GM21515 (cell line): ENCODE results near the gene HIGD1B.

Experiments
- ATAC-seq: cut with Tn5 transposase; IDR thresholded peaks from one replicate; pipeline ENCODE4 v1.9.1; 2021; ENCODE audit not compliant: unreplicated experiment

HIGD1B gene

DNA sequence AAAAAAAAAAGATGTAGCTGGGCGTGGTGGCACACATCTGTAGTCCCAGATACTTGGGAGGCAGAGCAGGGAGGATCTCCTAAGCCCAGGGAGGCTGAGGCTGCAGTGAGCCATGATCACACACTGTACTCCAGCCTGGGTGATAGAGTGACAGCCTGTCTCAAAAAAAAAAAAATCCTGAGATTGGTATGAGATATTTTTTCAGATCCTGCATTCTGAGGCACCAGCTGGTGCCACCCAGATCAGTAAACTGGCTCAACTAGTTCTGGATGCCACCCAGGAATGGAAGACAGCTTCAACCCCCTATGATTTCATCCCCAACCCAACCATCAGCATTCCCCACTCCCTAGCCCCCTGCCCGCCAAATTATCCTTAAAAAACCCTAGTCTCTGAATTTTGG is 10.5 kb upstream of the HIGD1B start:
- no peak for ATAC-seq

DNA sequence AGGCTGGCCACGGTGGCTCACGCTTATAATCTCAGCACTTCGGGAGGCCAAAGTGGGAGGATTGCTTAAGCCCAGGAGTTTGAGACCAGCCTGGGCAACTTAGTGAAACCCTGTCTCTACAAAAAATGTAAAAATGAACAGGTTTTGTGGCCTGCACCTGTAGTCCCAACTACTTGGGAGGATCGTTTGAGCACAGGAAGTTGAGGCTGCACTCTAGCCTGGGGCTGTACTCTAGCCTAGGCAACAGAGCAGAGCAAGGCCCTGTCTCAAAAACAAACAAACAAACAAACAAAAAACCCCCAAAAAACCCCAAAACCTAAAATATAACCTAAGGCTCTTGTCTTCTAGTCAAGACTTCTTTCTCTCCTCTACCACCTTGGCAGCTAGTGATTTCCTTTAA is 7.4 kb upstream of the HIGD1B start:
- no peak for ATAC-seq

DNA sequence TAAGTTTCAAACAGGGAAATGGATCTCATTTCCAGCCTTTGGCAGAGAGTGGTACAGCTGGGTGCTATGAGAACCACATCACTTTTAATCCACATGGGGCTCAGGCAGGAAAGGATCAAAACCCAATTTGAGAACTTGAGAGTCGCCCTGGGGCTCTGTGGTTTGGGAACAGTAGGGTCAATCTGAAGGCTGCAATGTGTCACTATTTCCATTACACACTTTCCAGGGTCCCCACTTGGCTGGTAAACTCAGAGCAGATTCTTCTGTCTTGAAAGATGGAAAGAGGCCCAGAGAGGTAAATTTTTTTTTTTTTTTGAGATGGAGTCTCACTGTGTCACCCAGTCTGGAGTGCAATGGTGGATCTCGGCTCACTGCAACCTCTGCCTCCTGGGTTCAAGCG is 6.7 kb upstream of the HIGD1B start:
- no peak for ATAC-seq

DNA sequence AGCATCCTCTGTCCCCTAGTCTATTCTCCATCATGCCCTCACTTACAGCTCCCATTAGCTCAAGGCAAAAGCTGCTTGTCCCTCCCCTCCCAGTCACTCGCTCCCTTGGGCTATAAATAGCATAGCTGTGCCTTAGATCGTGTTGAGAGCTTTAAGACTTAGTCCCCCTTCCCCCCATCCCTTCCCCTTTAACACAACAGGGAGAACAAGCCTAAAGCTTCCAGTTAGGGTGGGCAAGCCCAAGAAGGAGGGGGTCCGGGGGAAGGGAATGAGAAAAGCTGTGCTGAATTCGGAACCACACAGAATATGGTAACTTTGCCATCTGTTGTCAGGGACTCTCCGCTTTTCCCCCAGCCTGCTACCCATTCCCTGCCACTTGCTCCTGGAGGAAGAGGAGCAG is 4.9 kb upstream of the HIGD1B start:
- ATAC-seq, result no peak

DNA sequence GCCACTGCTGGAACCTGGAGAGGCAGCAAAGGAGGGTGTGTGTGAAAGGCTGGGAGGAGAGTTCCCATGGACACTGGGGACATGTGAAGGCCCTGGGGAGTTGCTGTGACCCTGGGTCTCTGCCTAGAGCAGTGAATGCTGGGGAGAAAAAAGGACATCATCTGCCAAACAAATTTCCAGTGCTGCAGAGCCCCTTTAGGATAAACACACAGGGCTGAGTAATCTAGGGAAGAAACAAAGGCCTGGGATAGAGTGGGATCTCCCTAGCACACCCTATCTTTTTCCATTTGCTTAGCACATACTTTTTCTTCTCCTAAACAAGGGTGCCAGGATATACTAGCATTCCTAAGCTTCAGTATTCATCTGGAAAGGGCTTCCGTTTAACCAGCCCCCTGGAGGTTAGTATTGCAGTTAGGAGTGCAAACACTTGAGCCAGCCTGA is 3.3 kb upstream of the HIGD1B start:
- no peak for ATAC-seq

DNA sequence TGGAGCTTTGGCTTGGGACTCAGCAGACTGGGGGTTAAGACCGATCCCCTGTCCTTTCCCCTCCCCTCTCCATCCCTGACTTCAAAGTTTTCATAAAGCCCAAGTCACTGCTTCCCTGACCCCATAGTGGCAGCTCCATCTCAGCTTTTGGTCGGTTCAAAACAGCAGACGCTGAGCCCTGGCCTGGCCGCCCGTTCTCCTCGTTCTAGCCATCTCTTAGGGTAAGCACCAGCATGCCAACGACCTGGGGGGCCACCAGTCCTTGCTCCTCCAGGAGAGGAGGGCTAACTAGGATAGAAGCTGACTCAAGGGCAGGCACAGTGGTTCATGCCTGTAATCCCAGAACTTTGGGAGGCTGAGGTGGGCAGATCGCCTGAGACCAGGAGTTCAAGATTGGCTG is 1.5 kb upstream of the HIGD1B start:
- ATAC-seq, result no peak

DNA sequence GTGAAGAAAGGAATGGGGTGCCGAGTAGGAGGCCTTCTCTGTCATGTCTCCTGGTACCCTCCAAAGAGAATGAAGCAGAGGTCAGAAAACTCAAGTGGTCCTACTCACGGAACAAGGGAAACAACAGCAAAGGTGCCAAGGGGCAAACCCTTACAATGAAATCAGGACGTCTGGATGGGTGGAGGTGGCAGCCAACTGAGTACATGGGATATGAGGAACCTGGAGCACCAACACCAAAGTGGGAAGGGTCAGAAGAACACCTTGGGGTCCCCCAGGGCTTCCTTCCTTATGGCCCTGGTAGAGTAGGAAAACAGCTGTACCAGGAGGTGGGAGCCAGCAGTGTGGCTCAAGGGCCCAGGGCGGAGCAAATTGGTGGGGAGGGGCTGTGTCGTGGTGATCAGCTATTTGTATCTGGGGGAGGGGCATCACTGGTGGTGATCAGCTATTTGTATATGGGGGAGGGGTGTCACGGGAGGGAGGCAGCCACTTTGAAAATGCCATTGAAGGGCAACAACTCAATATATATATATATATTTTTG is 643 bp downstream of the HIGD1B start:
- ATAC-seq, result no peak

DNA sequence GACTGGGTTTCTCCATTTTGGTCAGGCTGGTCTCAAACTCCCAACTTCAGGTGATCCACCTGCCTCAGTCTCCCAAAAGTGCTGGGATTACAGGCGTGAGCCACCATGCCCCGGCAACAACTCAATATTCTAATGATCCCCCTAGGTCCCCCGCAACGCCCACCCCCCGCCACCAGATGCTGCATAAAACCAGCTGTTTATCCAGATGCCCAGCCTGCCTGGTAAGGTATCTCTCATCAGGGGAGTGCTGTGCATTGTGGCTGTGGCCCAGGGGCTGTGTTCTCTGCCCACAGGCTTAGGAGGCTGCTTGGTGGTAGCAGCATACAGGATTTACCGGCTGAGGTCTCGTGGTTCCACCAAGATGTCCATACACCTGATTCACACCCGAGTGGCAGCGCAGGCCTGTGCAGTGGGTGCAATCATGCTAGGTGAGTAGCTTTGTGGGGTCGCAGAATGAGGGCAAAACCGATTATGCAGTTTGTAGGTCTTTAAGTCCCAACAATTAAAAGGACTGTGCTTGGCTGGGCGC is 1.3 kb downstream of the HIGD1B start:
- ATAC-seq, result no peak

DNA sequence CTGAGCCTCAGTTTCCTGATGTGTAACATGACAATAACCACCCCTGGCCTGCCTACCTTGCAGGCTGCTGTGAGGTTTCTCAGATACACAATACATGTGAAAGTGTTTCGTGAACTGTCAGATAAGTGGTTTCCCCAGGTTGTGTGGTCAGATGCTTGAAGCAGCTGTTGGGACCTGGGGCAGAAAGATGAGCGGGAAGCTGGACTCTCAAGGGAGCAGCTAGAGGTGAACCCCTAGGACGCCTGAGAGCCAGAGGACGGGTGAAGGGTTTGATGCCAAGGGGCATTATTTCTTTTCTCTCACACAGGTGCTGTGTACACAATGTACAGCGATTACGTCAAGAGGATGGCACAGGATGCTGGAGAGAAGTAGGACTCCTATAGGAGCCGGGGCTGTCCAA is 2.3 kb downstream of the HIGD1B start:
- no peak for ATAC-seq

DNA sequence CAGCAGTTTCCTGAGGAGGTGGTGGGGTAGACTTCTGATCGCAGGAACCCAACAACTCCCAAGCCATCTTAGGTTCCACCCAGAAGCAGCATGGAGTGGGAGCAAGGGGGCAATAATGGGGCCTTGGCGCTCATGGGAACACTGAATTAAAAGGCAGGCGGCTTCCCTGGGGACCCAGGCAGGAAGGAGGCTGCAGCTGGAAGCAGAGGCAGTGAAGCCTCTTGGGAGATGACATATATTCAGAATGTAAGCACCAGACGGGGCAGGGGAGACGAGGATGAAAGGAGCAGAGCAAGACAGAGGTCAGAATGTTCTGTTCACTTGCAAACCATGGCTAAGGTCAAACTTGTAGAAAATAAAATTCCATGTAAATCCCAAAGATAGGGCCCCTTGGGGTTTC is 2.9 kb downstream of the HIGD1B start:
- ATAC-seq, result no peak

DNA sequence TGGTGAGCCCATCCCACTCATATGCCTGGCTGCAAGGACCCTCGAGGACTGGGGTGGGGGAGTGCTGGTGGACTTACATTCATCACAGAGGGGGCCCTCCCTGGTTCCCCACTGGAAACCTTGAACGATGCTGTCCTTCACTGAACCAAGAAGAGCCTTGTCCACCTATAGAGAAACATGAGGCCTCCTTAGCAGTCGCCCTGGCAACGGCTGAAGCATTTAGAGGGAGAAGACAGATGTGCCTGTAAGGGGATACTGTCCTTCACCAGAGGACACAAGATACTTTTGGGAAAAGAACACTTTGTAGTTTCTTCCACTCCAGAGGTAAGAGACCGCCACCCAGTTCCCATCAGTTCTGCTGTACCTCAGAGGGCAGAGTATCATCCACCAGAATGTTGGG is 6.5 kb downstream of the HIGD1B start:
- no peak for ATAC-seq

DNA sequence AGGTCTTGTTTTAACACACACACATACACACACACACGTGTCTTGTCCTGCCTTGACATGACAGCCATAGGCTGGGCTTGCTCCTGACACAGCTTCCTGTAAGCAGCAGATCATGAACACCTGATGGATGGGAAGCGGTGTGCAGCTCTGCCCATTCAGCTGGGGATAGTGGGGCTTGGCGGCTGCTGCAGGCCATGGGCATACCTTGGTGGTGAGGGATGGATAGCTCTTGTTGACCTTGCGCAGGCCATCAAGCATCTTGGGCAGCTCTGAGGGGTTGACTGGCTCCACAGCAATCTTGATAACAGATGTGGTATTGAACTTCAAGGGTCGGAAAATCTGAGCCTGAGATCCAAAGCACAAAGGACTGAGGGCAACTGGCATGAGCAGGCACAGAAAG is 12.0 kb downstream of the HIGD1B start:
- ATAC-seq, result no peak

DNA sequence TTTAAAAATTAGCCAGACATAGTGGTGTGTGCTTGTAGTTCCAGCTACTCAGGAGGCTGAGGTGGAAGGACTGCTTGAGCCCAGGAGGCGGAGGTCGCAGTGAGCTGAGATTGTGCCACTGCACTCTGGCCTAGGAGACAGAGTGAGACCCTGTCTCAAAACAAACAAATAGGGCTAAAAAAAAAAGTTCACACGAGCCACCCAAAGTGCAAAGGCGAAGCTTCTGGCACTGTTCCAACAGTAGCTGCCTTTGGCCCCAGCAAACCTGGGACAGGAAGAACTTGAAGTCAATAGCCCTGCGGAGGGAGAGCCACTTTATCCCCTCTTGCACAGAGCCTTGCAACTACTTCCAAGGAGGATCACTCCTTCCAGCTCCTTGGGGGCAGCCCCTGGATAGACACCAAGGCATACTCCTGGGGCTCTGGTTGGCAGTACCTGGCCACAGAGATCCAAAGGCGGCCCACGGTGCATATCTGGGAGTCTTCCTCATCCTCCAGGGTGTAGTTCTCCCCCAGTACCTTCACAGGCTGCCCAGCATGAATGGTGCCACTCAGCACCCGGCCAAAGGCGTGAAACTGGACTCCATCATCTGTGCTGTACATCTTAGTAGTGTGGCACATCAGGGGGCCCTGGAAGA is 14.7 kb downstream of the HIGD1B start:
- ATAC-seq, result no peak

DNA sequence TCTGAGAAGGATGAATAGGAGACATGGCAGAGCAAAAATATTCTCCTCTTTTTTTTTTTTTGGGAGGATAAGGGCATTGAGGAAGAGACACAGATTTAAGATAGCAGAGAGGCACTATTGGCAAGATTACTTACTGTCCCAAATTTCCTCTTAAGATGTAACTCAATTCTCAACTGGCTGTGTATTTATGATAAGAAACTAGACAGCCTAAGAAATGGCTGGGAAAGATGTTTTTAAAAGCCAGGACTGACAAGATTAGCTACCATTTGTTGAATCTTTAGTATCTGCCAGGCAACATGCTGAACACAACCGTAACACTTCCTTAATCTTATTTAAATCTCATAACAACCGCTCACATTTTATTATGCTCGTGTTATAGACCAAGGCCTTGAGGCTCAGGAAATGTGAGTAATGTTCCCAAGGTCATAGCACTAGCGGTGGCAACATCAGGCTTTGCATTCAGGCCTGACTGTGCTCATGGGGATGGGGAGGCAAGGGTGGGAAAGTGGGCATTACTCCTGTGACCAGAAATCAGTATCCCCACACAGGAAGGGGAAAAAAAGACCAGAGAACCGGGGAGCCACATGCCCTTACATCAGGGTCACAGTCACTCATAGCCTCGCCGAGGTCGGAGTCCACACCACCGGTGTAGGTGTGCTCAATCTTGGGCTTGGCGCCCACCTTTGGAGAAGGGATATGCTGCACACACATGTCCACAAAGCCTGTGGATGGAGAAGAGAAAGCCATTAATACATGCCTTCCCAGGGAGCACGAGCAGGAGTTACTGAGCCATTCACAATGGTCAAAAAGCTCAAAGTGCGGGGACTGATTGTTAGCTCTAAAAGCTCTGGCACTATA is 15.6 kb downstream of the HIGD1B start:
- no peak for ATAC-seq

DNA sequence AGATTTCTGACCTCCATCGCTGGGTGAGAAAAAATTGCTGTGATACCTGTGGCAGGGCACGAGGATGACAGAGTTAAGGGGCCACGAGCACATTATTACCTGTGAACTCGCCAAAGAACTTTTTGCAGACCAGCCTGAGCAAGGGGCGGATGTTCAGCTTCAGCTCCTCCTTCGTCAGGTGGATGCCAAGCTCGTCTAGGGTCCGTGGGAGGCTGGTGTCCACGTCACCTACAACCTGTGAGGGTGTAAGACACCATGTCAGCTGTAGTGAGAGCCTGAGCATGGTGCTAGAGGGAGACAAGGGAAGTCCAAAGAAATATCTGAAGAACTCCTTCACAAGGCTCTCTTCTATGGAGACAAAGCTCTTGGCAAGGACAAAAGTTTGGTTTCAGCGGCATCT is 17.1 kb downstream of the HIGD1B start:
- ATAC-seq, result no peak

DNA sequence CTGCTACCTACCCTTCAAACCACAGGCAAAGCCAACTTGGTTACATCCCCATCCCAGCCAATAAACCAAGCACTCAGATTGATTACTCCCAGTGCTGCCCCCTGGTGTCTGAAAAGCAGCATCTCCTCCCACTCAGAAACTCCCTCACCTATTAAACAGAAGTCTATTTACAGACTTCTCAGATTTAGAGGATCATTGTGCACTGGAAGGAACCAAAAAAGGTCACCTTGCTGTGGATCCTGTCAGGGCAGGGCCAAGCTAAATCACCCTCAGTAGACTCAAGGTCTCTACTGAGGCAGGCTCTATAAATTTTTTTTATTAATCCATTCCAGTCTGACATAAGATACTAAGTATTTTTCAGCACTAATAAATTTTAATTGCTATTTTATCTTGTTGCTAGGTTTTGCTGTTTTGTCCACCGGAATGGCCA is 17.6 kb downstream of the HIGD1B start:
- ATAC-seq, result no peak

DNA sequence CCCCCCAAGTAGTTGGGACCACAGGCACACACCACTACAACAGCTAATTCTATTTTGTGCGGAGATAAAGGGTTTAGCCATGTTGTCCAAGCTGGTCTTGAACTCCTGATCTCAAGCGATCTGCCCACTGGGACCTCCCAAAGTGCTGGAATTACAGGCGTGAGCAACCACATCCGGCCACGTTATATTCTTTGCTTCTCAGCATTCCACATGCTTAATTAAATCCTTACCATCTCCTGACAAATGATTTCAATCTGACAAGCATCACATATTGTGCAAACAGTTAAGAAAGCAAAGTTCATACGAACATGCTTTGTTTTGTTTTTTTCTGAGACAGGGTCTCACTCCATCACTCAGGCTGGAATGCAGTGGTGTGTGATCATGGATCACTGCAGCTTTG is 18.2 kb downstream of the HIGD1B start:
- ATAC-seq, result no peak

DNA sequence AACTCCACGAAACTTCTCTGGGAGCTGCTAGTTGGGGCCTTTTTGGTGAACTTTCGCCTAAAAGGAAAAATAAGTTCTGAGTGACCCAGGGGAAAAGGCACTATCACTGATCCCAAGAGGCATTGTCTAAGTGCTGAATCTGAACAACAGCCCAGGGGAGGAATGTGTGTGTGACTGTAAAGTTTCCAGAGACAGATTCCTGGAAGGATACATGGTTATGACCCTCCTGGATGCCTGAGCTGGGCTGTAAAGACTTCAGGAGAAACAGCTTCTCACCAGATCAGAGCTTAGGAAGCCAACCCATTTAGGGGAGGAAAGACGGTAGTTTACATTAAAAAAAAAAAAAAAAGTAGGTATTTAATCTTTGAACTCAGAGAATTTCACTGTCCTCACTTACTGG is 20.2 kb downstream of the HIGD1B start:
- ATAC-seq, result no peak

DNA sequence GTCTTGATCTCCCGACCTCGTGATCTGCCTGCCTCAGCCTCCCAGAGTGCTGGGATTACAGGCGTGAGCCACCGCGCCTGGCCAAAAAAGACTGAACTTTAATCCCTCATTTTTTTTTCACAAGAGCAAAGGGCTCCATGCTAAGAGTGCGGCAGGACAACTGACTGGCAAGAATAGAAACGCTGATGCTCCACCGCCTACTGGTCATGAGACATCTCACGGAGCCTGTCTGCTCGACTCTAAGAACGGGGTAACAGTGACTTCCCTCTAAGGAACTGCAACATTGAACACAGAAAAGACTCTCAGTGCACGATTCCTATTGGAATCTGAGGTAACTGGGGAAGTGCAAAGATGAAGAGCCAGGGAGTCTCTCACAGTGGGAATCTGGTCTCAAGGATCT is 23.9 kb downstream of the HIGD1B start:
- no peak for ATAC-seq

DNA sequence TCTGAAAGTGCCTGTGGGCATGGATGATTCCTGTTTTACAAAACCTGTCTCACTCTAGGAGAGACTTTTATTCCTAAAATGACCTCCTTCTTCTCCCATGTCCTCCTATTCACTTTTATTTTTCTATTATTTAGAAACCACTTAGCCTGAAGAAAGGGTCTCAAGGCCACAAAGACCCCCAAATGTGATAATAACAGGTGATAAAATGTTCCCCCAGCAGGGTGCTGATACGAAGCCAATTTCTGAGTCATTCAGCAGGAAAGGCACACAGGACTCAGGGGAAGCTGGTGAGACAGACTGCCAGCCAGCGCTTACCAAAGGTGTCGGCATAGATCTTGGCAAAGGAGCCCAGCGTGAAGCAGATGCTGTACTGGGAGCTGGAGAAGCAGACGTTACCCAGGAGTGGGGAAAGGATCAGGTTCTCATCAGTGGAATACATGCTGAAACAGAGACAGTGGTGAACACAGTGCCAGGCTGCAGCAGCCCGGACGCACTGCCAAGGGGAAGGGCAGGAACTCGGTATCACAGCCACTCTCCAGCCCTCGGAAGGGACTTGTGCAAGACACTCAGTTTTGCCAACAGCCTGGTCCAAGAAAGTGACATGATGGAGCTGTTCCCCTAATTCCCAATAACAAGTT is 24.6 kb downstream of the HIGD1B start:
- no peak for ATAC-seq

DNA sequence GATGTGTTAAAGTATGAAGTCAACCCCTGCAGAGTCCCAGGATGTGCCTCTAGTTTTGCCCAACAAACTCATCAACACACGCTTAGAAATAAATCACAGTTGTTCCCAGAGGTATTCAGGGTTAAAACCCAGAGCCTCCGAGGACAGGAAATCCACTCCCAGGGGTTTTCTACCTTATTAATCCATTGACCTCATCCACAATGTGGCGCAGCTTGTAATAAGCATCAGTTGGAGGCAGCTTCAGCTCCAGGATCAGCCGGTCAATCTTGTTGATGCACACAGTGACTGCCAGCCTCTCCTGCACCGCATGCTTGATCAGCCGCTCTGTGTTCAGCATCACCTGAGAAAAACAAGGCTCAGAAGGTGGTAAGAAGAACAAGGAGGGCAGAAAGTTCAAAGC is 28.1 kb downstream of the HIGD1B start:
- no peak for ATAC-seq

DNA sequence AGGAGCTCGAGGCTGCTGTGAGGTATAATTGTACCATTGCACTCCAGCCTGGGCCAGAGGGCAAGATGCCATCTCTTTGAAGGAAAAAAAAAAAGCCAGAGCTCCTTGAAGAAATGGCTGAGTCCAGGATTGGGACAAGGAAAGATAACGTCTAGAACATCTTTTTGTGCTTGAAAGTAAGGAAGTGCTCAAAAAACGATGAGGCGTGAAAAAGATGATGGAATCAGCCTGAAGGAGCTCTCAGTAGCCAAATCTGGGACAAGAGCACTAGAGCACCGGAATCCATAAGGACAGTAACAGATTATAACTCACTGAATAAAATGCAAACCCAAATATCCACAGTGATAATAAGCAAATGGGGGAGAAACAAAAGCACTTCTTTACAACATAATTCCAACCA is 29.4 kb downstream of the HIGD1B start:
- no peak for ATAC-seq
